Activated naive CD8-positive, alpha-beta T cell treated with anti-CD3 and anti-CD28 coated beads, Interleukin-2, amount 10 ng/mL, durations not matched to agents 7 days and 5 days (primary cell): ENCODE data around the gene RPEL1. TPM values are rescaled to one million over a fixed set of nuclear protein-coding genes. Genes with fewer than 3 reads are reported as not detected.
"Not testable (repeated sequence)": the region's sequence is repeated elsewhere in the genome, so short reads cannot be mapped to it uniquely, and the experiment has no call there.

Experiments used
- ATAC-seq: fragments of 150-1000 bp; cut with Tn5 transposase; one replicate; pipeline ENCODE4 v1.10.0; 2021; ENCODE audit warnings: low read depth, moderate library complexity
- POLR2A ChIA-PET: fragments of 350-600 bp; sonication (Branson Sonifier 250); formaldehyde crosslinking; loops from one replicate; lab custom pipeline; 2021; ENCODE audit warnings: antibody characterized with exemption; lab: Charles Lee
- DNase-seq: peaks from one replicate; pipeline ENCODE4 v3.0.0; 2021
- H3K27ac Mint-ChIP-seq: one replicate; pipeline ENCODE4 v1.8.0; 2022; ENCODE audit warnings: mild to moderate bottlenecking, mixed read lengths
- H3K27me3 Mint-ChIP-seq: one replicate; pipeline ENCODE4 v1.8.0; 2022; ENCODE audit warnings: mild to moderate bottlenecking, moderate library complexity, mixed read lengths
- H3K36me3 Mint-ChIP-seq: one replicate; pipeline ENCODE4 v1.8.0; 2021; ENCODE audit warnings: mild to moderate bottlenecking, mixed read lengths
- H3K4me1 Mint-ChIP-seq: one replicate; pipeline ENCODE4 v1.8.0; 2021; ENCODE audit warnings: mixed read lengths
- H3K4me3 Mint-ChIP-seq: one replicate; pipeline ENCODE4 v1.8.0; 2022; ENCODE audit warnings: mild to moderate bottlenecking, moderate library complexity, mixed read lengths
- H3K9me3 Mint-ChIP-seq: one replicate; pipeline ENCODE4 v1.8.0; 2021; ENCODE audit warnings: mixed read lengths
- total RNA-seq, 2 experiments: library from RNA; stranded (reverse); gene quantifications; one replicate each; pipeline ENCODE4 v1.2.3, GENCODE V29; 2021

RPEL1 gene
- not detected for total RNA-seq

DNA sequence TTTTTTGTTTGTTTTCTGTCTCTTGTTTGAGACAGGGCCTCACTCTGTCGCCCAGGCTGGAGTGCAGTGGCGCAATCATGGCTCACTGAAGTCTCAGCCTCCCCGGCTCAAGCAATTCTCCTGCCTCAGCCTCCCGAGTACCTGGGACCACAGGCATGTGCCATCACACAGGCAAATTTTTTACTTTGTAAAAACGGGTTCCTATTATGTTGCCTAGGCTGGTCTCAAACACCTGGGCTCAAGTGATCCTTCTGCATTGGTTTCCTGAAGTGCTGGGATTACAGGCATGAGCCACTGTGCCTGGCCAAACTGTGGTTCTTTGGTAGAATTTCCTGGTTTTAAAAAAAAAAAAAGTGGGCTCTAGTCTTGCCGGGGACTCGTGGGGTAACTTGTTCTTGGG lies at the start of gene RPEL1:
Gene RPEL1, plus strand, starts transcription at position 301 of the 400 bp plus-strand sequence. CDS start 110 bp downstream, outside the sequence.
- not testable (repeated sequence) for DNase-seq, H3K27me3 Mint-ChIP-seq, H3K36me3 Mint-ChIP-seq, H3K4me3 Mint-ChIP-seq, H3K27ac Mint-ChIP-seq, ATAC-seq, H3K9me3 Mint-ChIP-seq, H3K4me1 Mint-ChIP-seq
- POLR2A ChIA-PET = interaction anchor here (1.6 kb wide), 1 partner anchor 327 kb away, joined by 4 read pairs; the partner anchor contains the start of gene CNNM2

- DNase-seq = no peak
- no peak overlapping the region for H3K4me3 Mint-ChIP-seq
Measured at GRCh38 chr10:103196516-103196915, 49.2 kb upstream of the RPEL1 start.

GRCh38 chr10:103197174-103197573 lies 48.5 kb upstream of the RPEL1 start:
- Mint-ChIP-seq H3K4me1 (peaks cover 16% of the 10 kb centered on the region), H3K36me3 (peaks cover 6% of the 10 kb centered on the region), H3K9me3 (no peaks in the 10 kb centered on the region), H3K4me3 (no peak overlapping the region), H3K27me3 (peaks cover 5% of the 10 kb centered on the region), H3K27ac (no peak overlapping the region)
- ATAC-seq (no peak), DNase-seq (no peak)
- POLR2A ChIA-PET = no interaction called here

More at GRCh38 chr10:103196516-103196915, 49.2 kb upstream of the RPEL1 start:
- Mint-ChIP-seq H3K4me1 (peaks cover 21% of the 10 kb centered on the region), H3K27me3 (peaks cover 5% of the 10 kb centered on the region), H3K27ac (no peak overlapping the region), H3K36me3 (peaks cover 6% of the 10 kb centered on the region), H3K9me3 (no peaks in the 10 kb centered on the region)
- no peak for ATAC-seq
- POLR2A ChIA-PET = no interaction called here

- POLR2A ChIA-PET = interaction anchor here (0.6 kb wide), 1 partner anchor 277 kb away, joined by 4 read pairs; no protein-coding TSS in a partner anchor
- Mint-ChIP-seq H3K4me1 (peaks cover 17% of the 10 kb centered on the region), H3K4me3 (no peak overlapping the region), H3K27me3 (peaks cover 5% of the 10 kb centered on the region), H3K9me3 (no peaks in the 10 kb centered on the region), H3K27ac (no peak overlapping the region), H3K36me3 (peaks cover 4% of the 10 kb centered on the region)
- ATAC-seq (no peak), DNase-seq (no peak)
Measured at GRCh38 chr10:103197903-103198302, 47.8 kb upstream of the RPEL1 start.

- ATAC-seq = no peak
- H3K9me3 Mint-ChIP-seq = no peaks in the 10 kb centered on the region
- no peak overlapping the region for H3K27ac Mint-ChIP-seq
- no peak for DNase-seq
- peaks cover 14% of the 10 kb centered on the region for H3K4me1 Mint-ChIP-seq
- POLR2A ChIA-PET = no interaction called here
- peaks cover 5% of the 10 kb centered on the region for H3K27me3 Mint-ChIP-seq
- H3K36me3 Mint-ChIP-seq = peaks cover 3% of the 10 kb centered on the region
- no peak overlapping the region for H3K4me3 Mint-ChIP-seq
Measured at GRCh38 chr10:103198648-103199047, 47.0 kb upstream of the RPEL1 start.

DNA sequence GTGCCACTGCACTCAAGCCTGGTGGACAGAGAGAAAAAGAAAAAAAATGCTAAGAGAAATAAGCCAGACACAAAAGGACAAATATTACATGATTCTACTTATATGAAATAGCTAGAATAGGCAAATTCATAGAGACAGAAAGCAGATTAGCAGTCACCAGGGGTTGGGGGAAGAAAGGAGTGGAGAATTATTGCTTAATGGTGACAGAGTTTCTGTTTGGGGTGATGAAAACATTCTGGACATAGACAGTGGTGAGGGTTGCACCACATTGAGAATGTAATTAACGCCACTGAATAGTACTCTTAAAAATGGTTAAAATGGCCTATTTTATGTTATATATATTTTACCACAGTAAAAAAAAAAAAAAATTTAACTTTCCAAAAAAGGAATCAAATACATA lies 46.2 kb upstream of the RPEL1 start:
- H3K4me1 Mint-ChIP-seq = peaks cover 10% of the 10 kb centered on the region
- H3K9me3 Mint-ChIP-seq = no peaks in the 10 kb centered on the region
- DNase-seq (no peak), ATAC-seq (no peak)
- no peaks in the 10 kb centered on the region for H3K36me3 Mint-ChIP-seq
- no peaks in the 10 kb centered on the region for H3K27me3 Mint-ChIP-seq
- H3K4me3 Mint-ChIP-seq = no peak overlapping the region
- POLR2A ChIA-PET = no interaction called here
- no peak overlapping the region for H3K27ac Mint-ChIP-seq

DNA sequence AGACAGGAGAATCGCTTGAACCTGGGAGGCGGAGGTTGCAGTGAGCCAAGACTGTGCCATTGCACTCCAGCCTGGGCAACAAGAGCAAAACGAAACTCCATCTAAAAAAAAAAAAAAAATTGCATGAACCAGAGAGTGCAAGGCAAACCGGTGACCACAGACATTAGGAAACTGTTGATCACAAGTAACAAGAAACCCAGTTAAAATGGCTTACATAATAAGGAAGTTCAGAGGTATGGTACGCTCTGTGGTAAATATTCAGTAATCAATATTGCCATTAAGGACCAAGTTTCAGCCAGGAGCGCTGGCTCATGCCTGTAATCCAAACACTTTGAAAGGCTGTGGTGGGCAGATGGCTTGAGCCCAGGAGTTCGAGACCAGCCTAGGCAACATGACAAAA lies 43.4 kb upstream of the RPEL1 start:
- ATAC-seq (no peak), DNase-seq (no peak)
- H3K36me3 Mint-ChIP-seq = no peaks in the 10 kb centered on the region
- POLR2A ChIA-PET = no interaction called here
- H3K4me1 Mint-ChIP-seq = peaks cover 5% of the 10 kb centered on the region
- H3K9me3 Mint-ChIP-seq = no peaks in the 10 kb centered on the region
- no peak overlapping the region for H3K27ac Mint-ChIP-seq
- H3K4me3 Mint-ChIP-seq = no peak overlapping the region
- H3K27me3 Mint-ChIP-seq = peaks cover 2% of the 10 kb centered on the region

DNA sequence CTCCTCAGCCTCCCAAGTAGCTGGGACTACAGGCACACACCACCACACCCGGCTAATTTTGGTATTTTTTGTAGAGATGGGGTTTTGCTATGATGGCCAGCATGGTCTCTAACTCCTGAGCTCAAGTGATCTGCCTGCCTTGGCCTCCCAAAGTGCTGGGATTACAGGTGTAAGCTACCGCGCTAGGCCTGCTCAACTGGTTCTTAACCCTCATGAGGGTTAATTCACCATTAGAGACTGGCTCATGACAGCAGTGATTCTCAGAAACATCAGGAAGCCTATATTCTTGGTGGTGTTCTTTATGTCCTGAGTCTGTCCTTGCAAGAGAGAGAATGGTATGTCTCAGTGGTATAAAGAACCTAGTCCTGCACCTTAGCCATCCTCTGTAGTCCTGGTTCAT lies 42.2 kb upstream of the RPEL1 start:
- POLR2A ChIA-PET = no interaction called here
- H3K27me3 Mint-ChIP-seq = peaks cover 2% of the 10 kb centered on the region

DNA sequence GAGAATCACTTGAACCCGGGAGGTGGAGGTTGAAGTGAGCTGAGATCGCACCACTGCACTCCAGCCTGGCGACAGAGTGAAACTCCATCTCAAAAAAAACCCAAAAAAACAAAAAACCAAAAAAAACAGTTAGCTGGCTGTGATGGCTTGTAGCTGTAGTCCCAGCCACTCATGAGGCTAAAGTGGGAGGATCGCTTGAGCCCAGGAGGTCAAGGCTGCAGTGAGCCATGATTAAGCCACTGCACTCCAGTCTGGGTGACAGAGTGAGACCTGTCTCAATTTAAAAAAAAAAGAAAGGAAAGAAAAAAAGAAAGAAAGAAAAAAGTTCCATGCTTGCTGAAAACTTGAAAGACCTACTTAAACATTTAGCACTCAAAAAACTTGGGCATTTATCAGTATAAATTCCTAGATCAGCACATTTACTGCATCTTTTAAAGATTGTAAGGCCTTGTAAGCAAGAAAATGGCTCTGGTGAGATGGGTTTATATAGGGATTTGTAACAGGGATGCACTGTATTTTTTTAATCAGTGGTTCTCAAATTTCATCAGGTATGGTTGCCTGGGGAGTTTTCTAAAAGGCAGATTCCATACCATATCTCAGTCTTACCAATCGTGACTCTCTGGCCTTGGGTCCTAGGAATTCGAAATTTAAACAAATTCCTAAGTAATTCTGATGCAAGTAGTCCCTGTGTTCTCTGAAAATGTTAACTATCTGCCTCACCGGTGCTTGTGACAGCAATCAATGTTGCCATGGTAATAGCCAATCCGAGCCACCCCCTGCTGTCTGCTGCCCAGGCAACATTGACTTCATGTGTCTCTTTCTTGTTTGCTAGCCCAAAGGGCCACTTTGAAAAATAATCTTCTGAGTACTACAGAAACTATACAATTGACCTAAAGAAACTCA lies 41.1 kb upstream of the RPEL1 start:
- peaks cover 2% of the 10 kb centered on the region for H3K4me1 Mint-ChIP-seq
- peaks cover 2% of the 10 kb centered on the region for H3K27me3 Mint-ChIP-seq
- POLR2A ChIA-PET = no interaction called here
- no peak for DNase-seq
- ATAC-seq = no peak
- H3K9me3 Mint-ChIP-seq = no peaks in the 10 kb centered on the region
- no peak overlapping the region for H3K27ac Mint-ChIP-seq
- H3K4me3 Mint-ChIP-seq = no peak overlapping the region
- no peaks in the 10 kb centered on the region for H3K36me3 Mint-ChIP-seq

More for the DNA sequence above, 42.2 kb upstream of the RPEL1 start:
- Mint-ChIP-seq H3K9me3 (no peaks in the 10 kb centered on the region), H3K4me3 (no peak overlapping the region), H3K36me3 (no peaks in the 10 kb centered on the region), H3K4me1 (peaks cover 2% of the 10 kb centered on the region), H3K27ac (no peak overlapping the region)
- ATAC-seq (no peak), DNase-seq (no peak)

GRCh38 chr10:103205401-103205800 lies 40.3 kb upstream of the RPEL1 start:
- ATAC-seq, H3K4me1 Mint-ChIP-seq, H3K9me3 Mint-ChIP-seq, POLR2A ChIA-PET, H3K27ac Mint-ChIP-seq, H3K36me3 Mint-ChIP-seq, DNase-seq, H3K4me3 Mint-ChIP-seq, H3K27me3 Mint-ChIP-seq: not testable (repeated sequence)

GRCh38 chr10:103206715-103207114 lies 39.0 kb upstream of the RPEL1 start:
- H3K27ac Mint-ChIP-seq, H3K4me3 Mint-ChIP-seq, POLR2A ChIA-PET, ATAC-seq, H3K27me3 Mint-ChIP-seq, H3K36me3 Mint-ChIP-seq, H3K9me3 Mint-ChIP-seq, DNase-seq, H3K4me1 Mint-ChIP-seq: not testable (repeated sequence)

DNA sequence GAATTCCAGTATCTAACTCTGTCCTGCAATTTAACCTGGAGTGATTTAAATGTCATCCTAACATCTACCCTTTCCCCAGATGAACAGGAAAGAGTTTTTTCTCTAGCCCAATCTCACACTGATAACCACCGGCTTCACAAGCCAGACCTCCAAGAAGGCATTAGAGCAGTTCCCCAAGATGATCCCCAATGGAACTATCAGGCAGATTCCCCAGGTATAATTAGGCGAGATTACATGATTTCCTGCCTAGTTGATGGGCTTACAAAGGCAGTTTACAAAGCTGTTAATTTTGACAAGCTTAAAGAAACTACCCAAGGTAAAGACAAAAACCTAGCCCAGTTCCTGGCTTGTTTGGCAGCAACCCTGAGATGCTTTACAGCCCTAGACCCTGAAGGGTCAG lies 38.5 kb upstream of the RPEL1 start:
- ATAC-seq (no peak), DNase-seq (no peak)
- H3K4me1 Mint-ChIP-seq = peaks cover 2% of the 10 kb centered on the region
- POLR2A ChIA-PET = no interaction called here
- no peaks in the 10 kb centered on the region for H3K9me3 Mint-ChIP-seq
- no peaks in the 10 kb centered on the region for H3K36me3 Mint-ChIP-seq
- peaks cover 2% of the 10 kb centered on the region for H3K27me3 Mint-ChIP-seq
- no peak overlapping the region for H3K27ac Mint-ChIP-seq
- no peak overlapping the region for H3K4me3 Mint-ChIP-seq

- H3K4me3 Mint-ChIP-seq, H3K36me3 Mint-ChIP-seq, POLR2A ChIA-PET, H3K27ac Mint-ChIP-seq, H3K9me3 Mint-ChIP-seq, H3K4me1 Mint-ChIP-seq, H3K27me3 Mint-ChIP-seq, DNase-seq, ATAC-seq: not testable (repeated sequence)
Measured at GRCh38 chr10:103207643-103208042, 38.0 kb upstream of the RPEL1 start.

DNA sequence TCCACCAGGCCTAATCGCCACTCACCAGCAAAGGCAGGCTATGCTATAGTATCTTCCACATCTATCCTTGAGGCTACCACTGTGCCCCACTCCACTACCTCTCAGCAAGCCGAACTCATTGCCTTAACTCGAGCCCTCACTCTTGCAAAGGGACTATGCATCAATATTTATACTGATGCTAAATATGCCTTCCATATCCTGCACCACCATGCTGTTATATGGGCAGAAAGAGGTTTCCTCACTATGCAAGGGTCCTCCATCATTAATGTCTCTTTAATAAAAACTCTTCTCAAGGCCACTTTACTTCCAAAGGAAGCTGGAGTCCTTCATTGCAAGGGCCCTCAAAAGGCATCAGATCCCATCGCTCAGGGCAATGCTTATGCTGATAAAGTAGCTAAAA lies 35.4 kb upstream of the RPEL1 start:
- H3K4me1 Mint-ChIP-seq, DNase-seq, H3K27me3 Mint-ChIP-seq, H3K4me3 Mint-ChIP-seq, H3K36me3 Mint-ChIP-seq, H3K27ac Mint-ChIP-seq, POLR2A ChIA-PET, ATAC-seq, H3K9me3 Mint-ChIP-seq: not testable (repeated sequence)
